ENCODE results near the gene ANP32B. TPM values are rescaled to one million over a fixed set of nuclear protein-coding genes. Genes with fewer than 3 reads are reported as not detected.
"Not testable (repeated sequence)": the region's sequence is repeated elsewhere in the genome, so short reads cannot be mapped to it uniquely, and the experiment has no call there.

Gene ANP32B
- total and polyA plus RNA-seq, 2 donors (not counting 1 experiment from before 2014, with no cell fraction given), result 17.6 to 138 TPM

DNA sequence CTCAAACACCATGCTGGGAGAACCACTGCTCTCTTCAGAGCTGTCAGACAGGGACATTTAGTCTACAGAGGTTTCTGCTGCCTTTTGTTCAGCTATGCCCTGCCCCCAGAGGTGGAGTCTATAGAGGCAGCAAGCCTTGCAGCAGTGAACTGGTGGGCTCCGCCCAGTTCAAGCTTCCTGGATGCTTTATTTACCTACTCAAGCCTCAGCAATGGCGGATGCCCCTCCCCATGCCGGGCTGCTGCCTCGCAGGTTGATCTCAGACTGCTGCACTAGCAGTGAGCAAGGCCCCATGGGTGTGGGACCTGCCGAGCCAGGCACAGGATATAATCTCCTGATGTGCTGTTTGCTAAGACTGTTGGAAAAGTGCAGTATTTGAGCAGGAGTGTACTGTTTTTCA, 32.3 kb upstream of the ANP32B start:
- ATAC-seq (ENCODE audit: low read depth); H3K4me2 ChIP-seq (replicated peaks; ENCODE audit: low read depth, low read length, poor library complexity, severe bottlenecking); H3K4me3 Mint-ChIP-seq; H3K4me1 Mint-ChIP-seq; H2AFZ ChIP-seq (ENCODE audit: insufficient read depth, low read depth, low read length, poor library complexity, severe bottlenecking); H3K27me3 ChIP-seq (replicated peaks in 1 of 4; ENCODE audit: control extremely low read depth in 1 of 4, control insufficient read depth in 3 of 4, insufficient read depth in 4 of 4, low read length in 3 of 4); H3K36me3 ChIP-seq (replicated peaks in 1 of 2; ENCODE audit: control extremely low read depth in 1 of 2, control insufficient read depth in 1 of 2, extremely low read depth in 1 of 2, insufficient read depth in 2 of 2, low read length in 1 of 2); H3K27ac ChIP-seq (ENCODE audit: low read length in 2 of 2); H3K9me3 Mint-ChIP-seq (ENCODE audit: insufficient read depth); H4K20me1 ChIP-seq (ENCODE audit: control insufficient read depth, insufficient read depth, low read length, poor library complexity, severe bottlenecking); POLR2A ChIA-PET; H3K4me3 ChIP-seq (ENCODE audit: control extremely low read depth in 1 of 5, extremely low read depth in 1 of 5, insufficient read depth in 1 of 5, low read depth in 2 of 5, low read length in 4 of 5); H3K27ac Mint-ChIP-seq; H3K79me2 ChIP-seq (ENCODE audit: control insufficient read depth, insufficient read depth, low read length); H3K9ac ChIP-seq (ENCODE audit: low read length); intact Hi-C loops (cut with micrococcal nuclease); H3K4me1 ChIP-seq (ENCODE audit: control insufficient read depth in 2 of 2, insufficient read depth in 2 of 2, low read length in 2 of 2): not testable (repeated sequence)
- WGBS (ENCODE audit: insufficient coverage), result 88% methylated on average over 5 of the region's 5 CpGs
- peaks cover 23% of the 10 kb centered on the region for H3K27me3 Mint-ChIP-seq
- H3K9me3 ChIP-seq (ENCODE audit: control extremely low read depth in 1 of 3, control insufficient read depth in 2 of 3, insufficient read depth in 1 of 3, low read length in 2 of 3), result peaks cover 0 to 11% (median 0%) of the 10 kb centered on the region in 3 donors
- peak; percentile 17 for DNase-seq
- CTCF ChIA-PET, result interaction anchor here (1.9 to 2.3 kb wide), 2 partner anchors 25 to 28 kb away, joined by 5 read pairs; partner anchors contain the start of gene TRMO

DNA sequence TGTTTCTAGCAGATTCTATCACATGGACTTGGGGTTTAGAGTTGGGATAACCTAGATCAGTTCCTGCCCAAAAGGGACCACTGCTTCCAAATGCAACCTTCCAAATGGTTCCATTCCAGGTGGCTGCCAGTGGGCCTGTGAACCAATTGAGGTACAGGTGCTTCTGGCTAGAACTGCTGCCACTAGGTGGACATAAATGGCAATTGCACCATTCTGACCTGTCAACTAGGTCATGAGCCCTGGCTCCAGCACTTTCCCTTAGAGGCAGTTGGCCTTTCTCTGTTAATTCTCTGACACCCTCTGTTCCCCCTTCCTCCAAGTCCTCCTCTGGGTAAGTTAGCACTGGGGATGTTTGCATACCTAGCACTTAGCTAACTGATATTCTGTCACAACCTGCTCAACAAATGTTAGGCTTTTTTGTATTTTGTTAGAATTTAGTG, 28.6 kb upstream of the ANP32B start:
- H3K4me2 ChIP-seq (replicated peaks; ENCODE audit: low read depth, low read length, poor library complexity, severe bottlenecking), result no peak overlapping the region
- H3K4me1 ChIP-seq (ENCODE audit: control insufficient read depth in 2 of 2, insufficient read depth in 2 of 2, low read length in 2 of 2), result no peaks in the 10 kb centered on the region
- TF ChIP-seq, protein P1, sequence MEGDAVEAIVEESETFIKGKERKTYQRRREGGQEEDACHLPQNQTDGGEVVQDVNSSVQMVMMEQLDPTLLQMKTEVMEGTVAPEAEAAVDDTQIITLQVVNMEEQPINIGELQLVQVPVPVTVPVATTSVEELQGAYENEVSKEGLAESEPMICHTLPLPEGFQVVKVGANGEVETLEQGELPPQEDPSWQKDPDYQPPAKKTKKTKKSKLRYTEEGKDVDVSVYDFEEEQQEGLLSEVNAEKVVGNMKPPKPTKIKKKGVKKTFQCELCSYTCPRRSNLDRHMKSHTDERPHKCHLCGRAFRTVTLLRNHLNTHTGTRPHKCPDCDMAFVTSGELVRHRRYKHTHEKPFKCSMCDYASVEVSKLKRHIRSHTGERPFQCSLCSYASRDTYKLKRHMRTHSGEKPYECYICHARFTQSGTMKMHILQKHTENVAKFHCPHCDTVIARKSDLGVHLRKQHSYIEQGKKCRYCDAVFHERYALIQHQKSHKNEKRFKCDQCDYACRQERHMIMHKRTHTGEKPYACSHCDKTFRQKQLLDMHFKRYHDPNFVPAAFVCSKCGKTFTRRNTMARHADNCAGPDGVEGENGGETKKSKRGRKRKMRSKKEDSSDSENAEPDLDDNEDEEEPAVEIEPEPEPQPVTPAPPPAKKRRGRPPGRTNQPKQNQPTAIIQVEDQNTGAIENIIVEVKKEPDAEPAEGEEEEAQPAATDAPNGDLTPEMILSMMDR (IDR thresholded peaks at IDR 0.05), result peak; percentile 76
- TF ChIP-seq EZH2 (IDR thresholded peaks at IDR 0.05; ENCODE audit: borderline replicate concordance, insufficient read depth, low read depth, low read length, poor library complexity, severe bottlenecking), result no peak
- POLR2A ChIA-PET, result no interaction called here
- peaks cover 0 to 6% (median 3%) of the 10 kb centered on the region in 4 experiments for H3K27me3 ChIP-seq (replicated peaks in 1 of 4; ENCODE audit: control extremely low read depth in 1 of 4, control insufficient read depth in 3 of 4, insufficient read depth in 4 of 4, low read length in 3 of 4)
- no peaks in the 10 kb centered on the region for H3K79me2 ChIP-seq (ENCODE audit: control insufficient read depth, insufficient read depth, low read length)
- no peaks in the 10 kb centered on the region for H3K9me3 Mint-ChIP-seq (ENCODE audit: insufficient read depth)
- H3K9ac ChIP-seq (ENCODE audit: low read length), result no peak overlapping the region
- no peak overlapping the region for H3K4me3 ChIP-seq (ENCODE audit: control extremely low read depth in 1 of 5, extremely low read depth in 1 of 5, insufficient read depth in 1 of 5, low read depth in 2 of 5, low read length in 4 of 5)
- no peak overlapping the region for H3K4me3 Mint-ChIP-seq
- intact Hi-C loops (cut with micrococcal nuclease), result loop anchor here (1.0 kb wide), 2 partner anchors 31 to 244 kb away; no protein-coding TSS in a partner anchor
- no peaks in the 10 kb centered on the region for H3K4me1 Mint-ChIP-seq
- no peaks in the 10 kb centered on the region for H3K36me3 ChIP-seq (replicated peaks in 1 of 2; ENCODE audit: control extremely low read depth in 1 of 2, control insufficient read depth in 1 of 2, extremely low read depth in 1 of 2, insufficient read depth in 2 of 2, low read length in 1 of 2)
- CTCF ChIA-PET, result interaction anchor here (0.8 to 8.4 kb wide), 5 partner anchors 20 to 126 kb away, joined by 3 to 50 read pairs (median 4); partner anchors contain the start of gene TRMO
- H2AFZ ChIP-seq (ENCODE audit: insufficient read depth, low read depth, low read length, poor library complexity, severe bottlenecking), result no peak overlapping the region
- no peak overlapping the region for H3K27ac ChIP-seq (ENCODE audit: low read length in 2 of 2)
- no peaks in the 10 kb centered on the region for H4K20me1 ChIP-seq (ENCODE audit: control insufficient read depth, insufficient read depth, low read length, poor library complexity, severe bottlenecking)
- H3K27me3 Mint-ChIP-seq, result peaks cover 15% of the 10 kb centered on the region
- DNase-seq (peak; percentile 68), ATAC-seq (ENCODE audit: low read depth) (peak; percentile 73)
- H3K9me3 ChIP-seq (ENCODE audit: control extremely low read depth in 1 of 3, control insufficient read depth in 2 of 3, insufficient read depth in 1 of 3, low read length in 2 of 3), result peaks cover 0 to 11% (median 0%) of the 10 kb centered on the region in 3 donors
- H3K27ac Mint-ChIP-seq, result no peak overlapping the region

Measured in B cell (primary cell).